ENCODE measurements around the gene LRIG1.
A peak's percentile ranks its signal among the peaks of the same experiment; 100 is the strongest.

The LRIG1 gene

GRCh38 chr3:66378256-66378655 lies 122.6 kb downstream of the LRIG1 start:
- no peak for DNase-seq

GRCh38 chr3:66377800-66378199 lies 123.0 kb downstream of the LRIG1 start:
- no peak for DNase-seq

GRCh38 chr3:66376568-66376967 lies 124.3 kb downstream of the LRIG1 start:
- DNase-seq, result no peak

GRCh38 chr3:66372681-66373350 lies 128.0 kb downstream of the LRIG1 start:
- DNase-seq, result peak in 1 of 2 experiments; percentile 5

GRCh38 chr3:66371432-66371831 lies 129.4 kb downstream of the LRIG1 start:
- DNase-seq, result no peak

GRCh38 chr3:66370179-66370578 lies 130.6 kb downstream of the LRIG1 start:
- no peak for DNase-seq

- DNase-seq, result no peak
Measured at GRCh38 chr3:66367979-66368378, 132.8 kb downstream of the LRIG1 start.

GRCh38 chr3:66366747-66367146 lies 134.1 kb downstream of the LRIG1 start:
- DNase-seq, result no peak

- no peak for DNase-seq
Measured at GRCh38 chr3:66365080-66365479, 135.7 kb downstream of the LRIG1 start.

- no peak for DNase-seq
Measured at GRCh38 chr3:66363148-66363547, 137.7 kb downstream of the LRIG1 start.

GRCh38 chr3:66362541-66362941 lies 138.3 kb downstream of the LRIG1 start:
- DNase-seq, result no peak

GRCh38 chr3:66361356-66361755 lies 139.5 kb downstream of the LRIG1 start:
- DNase-seq, result no peak

GRCh38 chr3:66355997-66356396 lies 144.8 kb downstream of the LRIG1 start:
- no peak for DNase-seq

- no peak for DNase-seq
Measured at GRCh38 chr3:66355394-66355793, 145.4 kb downstream of the LRIG1 start.

- no peak for DNase-seq
Measured at GRCh38 chr3:66354001-66354400, 146.8 kb downstream of the LRIG1 start.

GRCh38 chr3:66353530-66353929 lies 147.3 kb downstream of the LRIG1 start:
- DNase-seq, result no peak

GRCh38 chr3:66353039-66353438 lies 147.8 kb downstream of the LRIG1 start:
- DNase-seq, result no peak

- DNase-seq, result no peak
Measured at GRCh38 chr3:66350601-66351000, 150.2 kb downstream of the LRIG1 start.

GRCh38 chr3:66348704-66349103 lies 152.1 kb downstream of the LRIG1 start:
- DNase-seq, result no peak

- no peak for DNase-seq
Measured at GRCh38 chr3:66344848-66345578, 155.8 kb downstream of the LRIG1 start.

- no peak for DNase-seq
Measured at GRCh38 chr3:66344391-66344811, 156.4 kb downstream of the LRIG1 start.

GRCh38 chr3:66342717-66343356 lies 158.0 kb downstream of the LRIG1 start:
- DNase-seq, result no peak

- DNase-seq, result no peak
Measured at GRCh38 chr3:66338927-66339326, 161.9 kb downstream of the LRIG1 start.

- no peak for DNase-seq
Measured at GRCh38 chr3:66336333-66336766, 164.5 kb downstream of the LRIG1 start.
